ENCODE measurements around the gene MINDY4. TPM values are rescaled to one million over a fixed set of nuclear protein-coding genes. Genes with fewer than 3 reads are reported as not detected.

Gene MINDY4
- total and polyA plus RNA-seq, 2 of the 13 experiments (the other 11 are each of a cell fraction or from before 2014, with no cell fraction given) = not detected

GRCh38 chr7:30920584-30921539 lies 149.6 kb downstream of the MINDY4 start:
- ChIA-PET CTCF (ENCODE audit: low intra/inter-chr PET ratio, low total read pairs) (no interaction called here), POLR2A (no interaction called here)
- DNase-seq (ENCODE audit: low spot score) = no peak

More at GRCh38 chr7:30920584-30921539, 149.6 kb downstream of the MINDY4 start:
- H3K36me3 ChIP-seq (replicated peaks in 1 of 2; ENCODE audit: control insufficient read depth in 1 of 2, insufficient read depth in 2 of 2, low read length in 2 of 2) = no peaks in the 10 kb centered on the region
- H3K9ac ChIP-seq (ENCODE audit: insufficient read depth, low read depth, low read length) = no peak overlapping the region
- no peaks in the 10 kb centered on the region for H3K4me1 ChIP-seq (ENCODE audit: insufficient read depth, low read length)
- ATAC-seq (no peak), FAIRE-seq (no peak)
- no TSS peak for BruUV-seq (replicated peaks)
- no peak overlapping the region for H3K4me3 ChIP-seq (replicated peaks in 1 of 3; ENCODE audit: insufficient read depth in 1 of 3, low read depth in 2 of 3, low read length in 3 of 3)
- intact Hi-C loops (cut with micrococcal nuclease; ENCODE audit: unreplicated experiment) (no loop called here), in situ Hi-C loops (cut with HindIII; ENCODE audit: extremely low pct_ligation_motif_present, low pct_unique_long_range_greater_than_20kb) (no loop called here)
- no peak overlapping the region for H2AFZ ChIP-seq (ENCODE audit: low read length)
- no peaks in the 10 kb centered on the region for H3K79me2 ChIP-seq (ENCODE audit: insufficient read depth, low read length)
- 9% methylated on average over 7 of the region's 9 CpGs for WGBS (ENCODE audit: low lambda C conversion rate)
- TF ChIP-seq ZNF629 (CRISPR knock-in tag; conservative IDR thresholded peaks at IDR 0.05) (0 out of 2 replicates have a peak, but pooled peaks have one; percentile 9), USF2 (IDR thresholded peaks at IDR 0.05; ENCODE audit: low read depth, low read length) (no peak), USF2 (CRISPR knock-in tag; IDR thresholded peaks at IDR 0.05; ENCODE audit: borderline replicate concordance) (no peak), GLMP (CRISPR knock-in tag; IDR thresholded peaks at IDR 0.05; ENCODE audit: borderline replicate concordance) (no peak), ZNF768 (CRISPR knock-in tag; IDR thresholded peaks at IDR 0.05) (no peak)
- H3K4me2 ChIP-seq (ENCODE audit: low read depth, low read length) = no peak overlapping the region
- H4K20me1 ChIP-seq (ENCODE audit: insufficient read depth, low read length) = no peaks in the 10 kb centered on the region
- H3K27ac ChIP-seq (ENCODE audit: extremely low read length, insufficient read depth, low read length) = no peak overlapping the region
- no peaks in the 10 kb centered on the region for H3K9me3 ChIP-seq (ENCODE audit: low read length)
- H3K27me3 ChIP-seq (ENCODE audit: control insufficient read depth in 1 of 2, insufficient read depth in 2 of 2, low read length in 2 of 2) = peaks cover 0 to 2% of the 10 kb centered on the region in 2 experiments; a peak in 2 of 5 replicates

Measured in HepG2 (cell line).